HEK293 (cell line): Measurements from ENCODE around the gene SYNE2.

ENCODE experiments used
- CTCF ChIA-PET: fragments of 350-600 bp; formaldehyde crosslinking; extraction: SDS; loops from one replicate; lab custom pipeline; 2021; ENCODE audit warnings: antibody characterized with exemption; lab: Yijun Ruan, JAX
- POLR2A ChIA-PET: fragments of 300-600 bp; formaldehyde crosslinking; extraction: SDS; loops from one replicate; lab custom pipeline; 2020; ENCODE audit warnings: antibody characterized with exemption, inconsistent platforms; lab: Yijun Ruan, JAX
- H3K27ac ChIP-seq: fragments of 200-500 bp; sonication (Bioruptor generic); 2 replicates; pipeline ENCODE4 v1.5.1; 2014; ENCODE audit warnings: low read depth, low read length, control low read depth, inconsistent platforms; ENCODE audit errors: extremely low read depth
- H3K36me3 ChIP-seq, 2 experiments: fragments of 200-500 bp in 1 of 2; sonication (Bioruptor generic) in 1 of 2; 1 replicate in 1 of 2; 2 replicates in 1 of 2; pipeline ENCODE4 v1.5.1; 2014 to 2017; ENCODE audit warnings: inconsistent platforms in 2 of 2, low read length in 2 of 2; ENCODE audit not compliant: control insufficient read depth in 2 of 2, insufficient read depth in 1 of 2
- H3K4me1 ChIP-seq: fragments of 200-500 bp; sonication (Bioruptor generic); 2 replicates; pipeline ENCODE4 v1.5.1; 2014; ENCODE audit warnings: mild to moderate bottlenecking, low read length, inconsistent platforms; ENCODE audit not compliant: control insufficient read depth, insufficient read depth
- H3K4me3 ChIP-seq: 2 replicates; pipeline ENCODE4 v1.5.1; 2011; ENCODE audit warnings: low read depth, mild to moderate bottlenecking, control low read depth, low read length, moderate library complexity
- H3K9me3 ChIP-seq: fragments of 200-500 bp; sonication (Bioruptor generic); 2 replicates; pipeline ENCODE4 v1.5.1; 2014; ENCODE audit warnings: low read depth, low read length, inconsistent platforms; ENCODE audit not compliant: control insufficient read depth, insufficient read depth
- BCL11A ChIP-seq: fragments of 450-650 bp; formaldehyde crosslinking; IDR thresholded peaks from 2 replicates; pipeline ENCODE4 v1.5.1; 2016; ENCODE audit warnings: low read depth, missing biosample characterization, missing genetic modification characterization
- BCL11B ChIP-seq: fragments of 450-650 bp; formaldehyde crosslinking; IDR thresholded peaks from 2 replicates; pipeline ENCODE4 v1.5.1; 2016; ENCODE audit warnings: low read depth, missing biosample characterization, missing genetic modification characterization
- FEZF1 ChIP-seq: fragments of 450-650 bp; formaldehyde crosslinking; IDR thresholded peaks from 2 replicates; pipeline ENCODE4 v1.5.1; 2016; ENCODE audit warnings: missing biosample characterization, missing genetic modification characterization
- GLI2 ChIP-seq: fragments of 450-650 bp; formaldehyde crosslinking; IDR thresholded peaks from 2 replicates; pipeline ENCODE4; 2017; ENCODE audit warnings: missing biosample characterization, missing genetic modification characterization, low read depth, borderline replicate concordance
- INSM2 ChIP-seq: fragments of 450-650 bp; formaldehyde crosslinking; IDR thresholded peaks from 2 replicates; pipeline ENCODE4 v1.5.1; 2016; ENCODE audit warnings: missing biosample characterization, missing genetic modification characterization
- KLF7 ChIP-seq: fragments of 450-650 bp; formaldehyde crosslinking; IDR thresholded peaks from 2 replicates; pipeline ENCODE4 v1.5.1; 2016; ENCODE audit warnings: missing biosample characterization, missing genetic modification characterization, borderline replicate concordance
- REST ChIP-seq: fragments of 450-650 bp; formaldehyde crosslinking; IDR thresholded peaks from 2 replicates; pipeline ENCODE4 v1.5.1; 2016; ENCODE audit warnings: missing biosample characterization, missing genetic modification characterization
- SP3 ChIP-seq: fragments of 450-650 bp; formaldehyde crosslinking; IDR thresholded peaks from 2 replicates; pipeline ENCODE4 v1.5.1; 2016; ENCODE audit warnings: missing biosample characterization, missing genetic modification characterization
- TRIM28 ChIP-seq: IDR thresholded peaks from 2 replicates; pipeline ENCODE4 v1.6.1; 2011; ENCODE audit warnings: low read length, control low read depth, borderline replicate concordance
- ZBTB17 ChIP-seq: fragments of 450-650 bp; formaldehyde crosslinking; IDR thresholded peaks from 2 replicates; pipeline ENCODE4 v1.5.1; 2016; ENCODE audit warnings: missing biosample characterization, missing genetic modification characterization
- ZBTB21 ChIP-seq: fragments of 450-650 bp; formaldehyde crosslinking; IDR thresholded peaks from 2 replicates; pipeline ENCODE4 v1.5.1; 2017; ENCODE audit warnings: missing biosample characterization, missing genetic modification characterization
- ZBTB26 ChIP-seq: fragments of 450-650 bp; formaldehyde crosslinking; optimal IDR thresholded peaks from 2 replicates; pipeline ENCODE3; 2016; ENCODE audit warnings: missing biosample characterization, mild to moderate bottlenecking, missing genetic modification characterization
- ZBTB7A ChIP-seq: fragments of 450-650 bp; formaldehyde crosslinking; IDR thresholded peaks from 2 replicates; pipeline ENCODE4 v1.5.1; 2016; ENCODE audit warnings: low read depth, missing biosample characterization, missing genetic modification characterization
- ZNF114 ChIP-seq: fragments of 450-650 bp; formaldehyde crosslinking; IDR thresholded peaks from 2 replicates; pipeline ENCODE4 v1.5.0; 2017; ENCODE audit warnings: missing biosample characterization, missing genetic modification characterization
- ZNF133 ChIP-seq: fragments of 450-650 bp; formaldehyde crosslinking; IDR thresholded peaks from 2 replicates; pipeline ENCODE4 v1.5.1; 2016; ENCODE audit warnings: missing biosample characterization, missing genetic modification characterization
- ZNF140 ChIP-seq: fragments of 450-650 bp; formaldehyde crosslinking; IDR thresholded peaks from 2 replicates; pipeline ENCODE4 v1.5.1; 2016; ENCODE audit warnings: missing biosample characterization, missing genetic modification characterization
- ZNF157 ChIP-seq: fragments of 450-650 bp; formaldehyde crosslinking; IDR thresholded peaks from 2 replicates; pipeline ENCODE4 v1.5.1; 2016; ENCODE audit warnings: missing biosample characterization, missing genetic modification characterization
- ZNF266 ChIP-seq: fragments of 450-650 bp; formaldehyde crosslinking; IDR thresholded peaks from 2 replicates; pipeline ENCODE4 v1.5.1; 2016; ENCODE audit warnings: missing biosample characterization, missing genetic modification characterization, low read depth
- ZNF354C ChIP-seq: fragments of 450-650 bp; formaldehyde crosslinking; IDR thresholded peaks from 2 replicates; pipeline ENCODE4 v1.5.1; 2016; ENCODE audit warnings: missing biosample characterization, missing genetic modification characterization, low read depth, borderline replicate concordance
- ZNF366 ChIP-seq: fragments of 450-650 bp; formaldehyde crosslinking; conservative IDR thresholded peaks from 2 replicates; pipeline ENCODE4 v1.5.1; 2016; ENCODE audit warnings: missing biosample characterization, missing genetic modification characterization
- ZNF37A ChIP-seq: fragments of 450-650 bp; IDR thresholded peaks from 2 replicates; pipeline ENCODE4 v1.5.1; 2018; ENCODE audit warnings: missing biosample characterization, missing genetic modification characterization
- ZNF48 ChIP-seq: fragments of 450-650 bp; formaldehyde crosslinking; IDR thresholded peaks from 2 replicates; pipeline ENCODE4 v1.5.1; 2016; ENCODE audit warnings: missing biosample characterization, missing genetic modification characterization
- ZNF501 ChIP-seq: fragments of 450-650 bp; formaldehyde crosslinking; IDR thresholded peaks from 2 replicates; pipeline ENCODE4 v1.5.1; 2016; ENCODE audit warnings: missing biosample characterization, missing genetic modification characterization
- ZNF510 ChIP-seq: fragments of 450-650 bp; formaldehyde crosslinking; IDR thresholded peaks from 2 replicates; pipeline ENCODE4 v1.5.1; 2018; ENCODE audit warnings: mild to moderate bottlenecking, missing genetic modification characterization, missing biosample characterization; ENCODE audit not compliant: insufficient replicate concordance
- ZNF544 ChIP-seq: fragments of 450-650 bp; formaldehyde crosslinking; IDR thresholded peaks from 2 replicates; pipeline ENCODE4 v1.5.0; 2017; ENCODE audit warnings: missing biosample characterization, missing genetic modification characterization
- ZNF585B ChIP-seq: fragments of 450-650 bp; formaldehyde crosslinking; IDR thresholded peaks from 2 replicates; pipeline ENCODE4 v1.5.1; 2016; ENCODE audit warnings: missing biosample characterization, missing genetic modification characterization
- ZNF596 ChIP-seq: fragments of 450-650 bp; IDR thresholded peaks from 2 replicates; pipeline ENCODE4 v1.5.0; 2018; ENCODE audit warnings: missing biosample characterization, mild to moderate bottlenecking, missing genetic modification characterization, moderate library complexity
- ZNF677 ChIP-seq: fragments of 450-650 bp; IDR thresholded peaks from 2 replicates; pipeline ENCODE4 v1.5.0; 2018; ENCODE audit warnings: missing biosample characterization, mild to moderate bottlenecking, missing genetic modification characterization, moderate library complexity
- ZNF707 ChIP-seq: fragments of 450-650 bp; formaldehyde crosslinking; IDR thresholded peaks from 2 replicates; pipeline ENCODE4 v1.5.1; 2016; ENCODE audit warnings: missing biosample characterization, missing genetic modification characterization
- ZSCAN16 ChIP-seq: fragments of 450-650 bp; formaldehyde crosslinking; IDR thresholded peaks from 2 replicates; pipeline ENCODE4 v1.5.1; 2016; ENCODE audit warnings: missing biosample characterization, missing genetic modification characterization

Gene SYNE2

GRCh38 chr14:64191756-64192155, 339.0 kb downstream of the SYNE2 start:
- Histone ChIP-seq H3K4me1 (no peaks in the 10 kb centered on the region), H3K36me3 (peaks cover 0 to 12% of the 10 kb centered on the region in 2 experiments; a peak in 2 of 3 replicates)
- POLR2A ChIA-PET = no interaction called here

GRCh38 chr14:64193821-64194220, 341.0 kb downstream of the SYNE2 start:
- no peaks in the 10 kb centered on the region for H3K4me1 ChIP-seq
- POLR2A ChIA-PET = no interaction called here
- no peak for TF ChIP-seq BCL11A (tag by site-specific recombination)
- TF ChIP-seq ZNF114 (tag by site-specific recombination) = no peak
- TF ChIP-seq SP3 (tag by site-specific recombination) = no peak
- TF ChIP-seq BCL11B = no peak
- no peak for TF ChIP-seq KLF7 (tag by site-specific recombination)
- no peak for TF ChIP-seq ZNF510 (tag by site-specific recombination)
- TF ChIP-seq ZNF585B = no peak
- no peak for TF ChIP-seq ZBTB21 (tag by site-specific recombination)
- TF ChIP-seq ZNF48 (tag by site-specific recombination) = no peak
- no peak for TF ChIP-seq TRIM28
- TF ChIP-seq ZNF544 (tag by site-specific recombination) = no peak
- TF ChIP-seq GLI2 = no peak
- TF ChIP-seq ZNF366 = no peak
- no peak for TF ChIP-seq ZNF140 (tag by site-specific recombination)
- no peak for TF ChIP-seq INSM2 (tag by site-specific recombination)
- TF ChIP-seq ZNF354C (tag by site-specific recombination) = no peak
- no peak for TF ChIP-seq ZNF596 (tag by site-specific recombination)
- TF ChIP-seq ZNF266 = no peak
- CTCF ChIA-PET = interaction anchor here (0.8 kb wide), 1 partner anchor 32 kb away, joined by 3 read pairs; no protein-coding TSS in a partner anchor
- H3K36me3 ChIP-seq = peaks cover 0 to 4% of the 10 kb centered on the region in 2 experiments; a peak in 2 of 3 replicates
- H3K27ac ChIP-seq = no peak overlapping the region
- no peak overlapping the region for H3K4me3 ChIP-seq
- no peaks in the 10 kb centered on the region for H3K9me3 ChIP-seq

More at GRCh38 chr14:64191756-64192155, 339.0 kb downstream of the SYNE2 start:
- Histone ChIP-seq H3K9me3 (no peaks in the 10 kb centered on the region), H3K4me3 (no peak overlapping the region), H3K27ac (no peak overlapping the region)
- CTCF ChIA-PET = no interaction called here
- no peak for TF ChIP-seq ZNF707 (tag by site-specific recombination)
- peak; percentile 59 for TF ChIP-seq ZBTB17 (tag by site-specific recombination)
- TF ChIP-seq ZNF677 (tag by site-specific recombination) = no peak
- TF ChIP-seq ZNF37A = no peak

GRCh38 chr14:64194404-64194803, 341.6 kb downstream of the SYNE2 start:
- Histone ChIP-seq H3K9me3 (no peaks in the 10 kb centered on the region), H3K4me1 (no peaks in the 10 kb centered on the region), H3K36me3 (peaks cover 0 to 4% of the 10 kb centered on the region in 2 experiments; a peak in 2 of 3 replicates), H3K4me3 (no peak overlapping the region), H3K27ac (no peak overlapping the region)
- CTCF ChIA-PET = interaction anchor here (0.8 kb wide), 1 partner anchor 32 kb away, joined by 3 read pairs; no protein-coding TSS in a partner anchor
- POLR2A ChIA-PET = no interaction called here
- TF ChIP-seq ZNF366 = no peak
- no peak for TF ChIP-seq ZNF157 (tag by site-specific recombination)
- TF ChIP-seq ZBTB7A (tag by site-specific recombination) = no peak
- no peak for TF ChIP-seq ZBTB26 (tag by site-specific recombination)
- TF ChIP-seq ZNF501 (tag by site-specific recombination) = no peak
- TF ChIP-seq ZNF677 (tag by site-specific recombination) = no peak
- TF ChIP-seq ZSCAN16 (tag by site-specific recombination) = no peak
- TF ChIP-seq FEZF1 (tag by site-specific recombination) = no peak
- TF ChIP-seq REST = no peak
- no peak for TF ChIP-seq ZNF133 (tag by site-specific recombination)
